ENCODE data around the gene NPVF. TPM values are rescaled to one million over a fixed set of nuclear protein-coding genes. Genes with fewer than 3 reads are reported as not detected.

NPVF gene
- total and polyA plus RNA-seq, 7 donors = not detected

DNA sequence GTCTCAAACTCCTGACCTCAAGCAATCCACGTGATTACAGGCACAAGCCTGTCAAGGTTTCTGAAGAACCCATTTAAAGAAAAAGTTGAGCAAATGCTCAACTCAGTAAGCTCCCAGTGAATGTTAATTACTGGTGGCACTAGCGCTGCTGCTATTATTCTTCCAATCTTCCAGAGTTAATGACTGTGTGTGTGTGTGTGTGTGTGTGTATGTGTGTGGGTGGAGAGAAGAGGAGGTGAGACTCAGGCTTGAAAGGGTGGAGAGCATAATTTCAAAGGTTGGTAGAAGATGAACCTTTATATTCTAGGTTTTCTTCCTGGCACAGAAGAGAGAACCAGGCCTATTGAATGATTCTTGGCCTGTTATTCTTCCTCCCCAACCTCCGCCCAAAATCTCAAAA lies 11.6 kb upstream of the NPVF start:
- H3K4me1 ChIP-seq = peaks cover 9% of the 10 kb centered on the region
- H3K27ac ChIP-seq = no peak overlapping the region
- H3K27me3 ChIP-seq (ENCODE audit: insufficient read depth in 3 of 3, low read length in 2 of 3) = no peaks in the 10 kb centered on the region
- 63 to 88% (median 76%) methylated on average over 3 of the region's 3 CpGs for WGBS, 3 donors
- TF ChIP-seq, protein P1, sequence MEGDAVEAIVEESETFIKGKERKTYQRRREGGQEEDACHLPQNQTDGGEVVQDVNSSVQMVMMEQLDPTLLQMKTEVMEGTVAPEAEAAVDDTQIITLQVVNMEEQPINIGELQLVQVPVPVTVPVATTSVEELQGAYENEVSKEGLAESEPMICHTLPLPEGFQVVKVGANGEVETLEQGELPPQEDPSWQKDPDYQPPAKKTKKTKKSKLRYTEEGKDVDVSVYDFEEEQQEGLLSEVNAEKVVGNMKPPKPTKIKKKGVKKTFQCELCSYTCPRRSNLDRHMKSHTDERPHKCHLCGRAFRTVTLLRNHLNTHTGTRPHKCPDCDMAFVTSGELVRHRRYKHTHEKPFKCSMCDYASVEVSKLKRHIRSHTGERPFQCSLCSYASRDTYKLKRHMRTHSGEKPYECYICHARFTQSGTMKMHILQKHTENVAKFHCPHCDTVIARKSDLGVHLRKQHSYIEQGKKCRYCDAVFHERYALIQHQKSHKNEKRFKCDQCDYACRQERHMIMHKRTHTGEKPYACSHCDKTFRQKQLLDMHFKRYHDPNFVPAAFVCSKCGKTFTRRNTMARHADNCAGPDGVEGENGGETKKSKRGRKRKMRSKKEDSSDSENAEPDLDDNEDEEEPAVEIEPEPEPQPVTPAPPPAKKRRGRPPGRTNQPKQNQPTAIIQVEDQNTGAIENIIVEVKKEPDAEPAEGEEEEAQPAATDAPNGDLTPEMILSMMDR (IDR thresholded peaks at IDR 0.05) = no peak
- DNase-seq (no peak), ATAC-seq (no peak)
- no peaks in the 10 kb centered on the region for H3K36me3 ChIP-seq (ENCODE audit: insufficient read depth in 1 of 2, low read depth in 1 of 2)
- intact Hi-C loops (cut with DNase I) = no loop called here
- no peak overlapping the region for H3K4me3 ChIP-seq
- H3K9me3 ChIP-seq = no peaks in the 10 kb centered on the region

DNA sequence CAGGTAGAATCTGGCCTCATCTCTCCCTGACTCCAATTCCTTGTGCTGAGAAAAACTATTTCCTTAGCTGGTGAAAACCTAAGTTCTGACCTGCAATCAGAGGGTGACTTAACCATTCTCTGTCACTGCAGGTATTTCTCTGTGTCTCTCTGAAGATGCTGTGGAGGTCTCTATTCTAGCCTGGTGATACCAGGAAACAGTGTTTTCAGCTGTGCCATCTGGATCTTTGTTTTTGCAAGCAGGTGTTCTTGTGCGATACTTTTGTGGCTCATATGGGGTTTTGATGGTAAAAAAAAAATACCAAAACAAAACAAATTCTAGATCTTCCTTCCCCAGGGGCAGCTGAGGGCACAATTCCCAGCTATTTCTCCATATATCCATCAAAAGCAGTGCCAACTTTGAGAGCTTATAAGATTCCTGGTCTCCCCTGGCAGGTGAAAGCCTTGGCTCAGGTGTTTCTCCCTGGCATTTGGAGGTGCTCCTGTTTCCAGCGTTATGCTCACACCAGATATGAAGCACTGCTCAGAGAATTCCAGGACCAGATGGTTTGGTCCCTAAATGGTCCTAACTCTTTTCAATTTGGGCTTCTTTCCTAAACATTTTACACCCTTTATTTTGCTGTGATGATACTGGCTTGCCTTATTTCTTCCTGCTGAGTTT lies 9.9 kb upstream of the NPVF start:
- Histone ChIP-seq H3K4me3 (no peak overlapping the region), H3K4me1 (peaks cover 9% of the 10 kb centered on the region), H3K36me3 (ENCODE audit: insufficient read depth in 1 of 2, low read depth in 1 of 2) (no peaks in the 10 kb centered on the region), H3K27me3 (ENCODE audit: insufficient read depth in 3 of 3, low read length in 2 of 3) (no peaks in the 10 kb centered on the region), H3K27ac (no peak overlapping the region), H3K9me3 (no peaks in the 10 kb centered on the region)
- TF ChIP-seq, protein P1 (IDR thresholded peaks at IDR 0.05) = no peak
- DNase-seq = no peak
- WGBS, 3 donors = 42 to 65% (median 54%) methylated on average over 2 of the region's 2 CpGs
- ATAC-seq = no peak
- intact Hi-C loops (cut with DNase I) = no loop called here

DNA sequence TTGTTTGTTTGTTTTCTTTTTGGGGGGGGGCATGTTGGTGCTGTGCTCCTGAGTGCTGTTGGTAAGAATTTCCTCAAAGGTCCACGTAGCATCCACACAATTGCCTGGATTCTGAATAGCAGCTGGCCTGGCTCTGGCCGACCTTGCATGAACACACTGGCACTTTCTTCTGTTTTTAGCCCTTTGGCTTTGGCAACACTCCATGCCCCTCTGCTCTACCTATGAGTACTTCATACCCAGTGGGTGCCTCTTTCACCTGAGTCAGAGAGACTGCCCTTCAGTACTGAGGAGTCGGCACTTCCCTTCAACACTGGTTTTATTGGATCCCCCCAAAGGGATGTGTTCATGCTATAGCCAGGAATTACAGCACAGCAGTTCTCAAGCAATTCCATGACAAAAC lies 7.2 kb upstream of the NPVF start:
- no peaks in the 10 kb centered on the region for H3K36me3 ChIP-seq (ENCODE audit: insufficient read depth in 1 of 2, low read depth in 1 of 2)
- intact Hi-C loops (cut with DNase I) = no loop called here
- no peak overlapping the region for H3K27ac ChIP-seq
- 55 to 77% (median 62%) methylated on average over 3 of the region's 3 CpGs for WGBS, 3 donors
- peaks cover 3% of the 10 kb centered on the region for H3K4me1 ChIP-seq
- ATAC-seq (no peak), DNase-seq (no peak)
- TF ChIP-seq, protein P1 (IDR thresholded peaks at IDR 0.05) = no peak
- H3K4me3 ChIP-seq = no peak overlapping the region
- H3K27me3 ChIP-seq (ENCODE audit: insufficient read depth in 3 of 3, low read length in 2 of 3) = no peaks in the 10 kb centered on the region
- H3K9me3 ChIP-seq = no peaks in the 10 kb centered on the region

DNA sequence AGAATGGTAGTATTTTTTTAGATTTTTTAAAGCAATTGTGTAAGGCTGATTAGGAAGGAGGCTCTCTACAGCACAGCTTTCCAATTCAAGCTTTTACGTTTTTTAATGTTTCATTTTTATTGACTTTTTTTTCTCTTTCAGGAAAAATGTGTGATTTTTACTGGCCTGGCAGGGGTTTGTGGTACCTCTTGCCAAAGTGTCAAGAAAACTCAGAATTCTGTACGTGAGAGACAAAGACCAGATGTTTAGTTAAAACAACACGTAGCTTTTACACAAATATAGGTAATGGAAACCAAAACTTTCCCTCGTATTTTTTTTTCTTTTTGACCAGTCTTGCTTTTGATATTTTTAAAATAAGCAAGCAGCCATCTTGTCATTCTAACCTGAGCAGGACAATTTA lies 6.0 kb upstream of the NPVF start:
- no peak for DNase-seq
- ATAC-seq = no peak
- H3K9me3 ChIP-seq = no peaks in the 10 kb centered on the region
- intact Hi-C loops (cut with DNase I) = no loop called here
- no peaks in the 10 kb centered on the region for H3K4me1 ChIP-seq
- TF ChIP-seq, protein P1 (IDR thresholded peaks at IDR 0.05) = no peak
- no peaks in the 10 kb centered on the region for H3K36me3 ChIP-seq (ENCODE audit: insufficient read depth in 1 of 2, low read depth in 1 of 2)
- 51 to 60% (median 55%) methylated on average over 4 of the region's 4 CpGs for WGBS, 3 donors
- H3K4me3 ChIP-seq = no peak overlapping the region
- no peaks in the 10 kb centered on the region for H3K27me3 ChIP-seq (ENCODE audit: insufficient read depth in 3 of 3, low read length in 2 of 3)
- no peak overlapping the region for H3K27ac ChIP-seq

DNA sequence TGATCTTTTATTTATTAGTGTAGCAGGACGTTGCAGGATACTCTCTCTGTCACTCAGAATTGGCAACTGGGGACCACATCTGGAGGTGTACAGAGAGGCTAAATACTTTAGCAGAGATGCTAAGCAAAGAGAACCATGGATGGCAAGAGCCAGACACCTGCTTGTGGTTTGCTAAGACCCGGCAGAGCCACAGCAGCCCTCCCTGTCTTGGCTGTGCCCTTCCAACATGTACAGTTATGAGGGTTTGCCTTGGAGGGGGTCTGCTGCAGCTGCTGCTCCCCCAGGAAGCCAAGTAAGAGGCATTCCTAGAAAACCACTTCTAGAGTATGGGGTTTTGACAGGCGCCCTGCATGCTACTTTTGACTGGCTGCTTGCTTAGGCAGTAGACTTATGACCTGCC lies 5.1 kb downstream of the NPVF start:
- H3K36me3 ChIP-seq (ENCODE audit: insufficient read depth in 1 of 2, low read depth in 1 of 2) = no peaks in the 10 kb centered on the region
- H3K9me3 ChIP-seq = no peaks in the 10 kb centered on the region
- TF ChIP-seq, protein P1 (IDR thresholded peaks at IDR 0.05) = no peak
- H3K27ac ChIP-seq = no peak overlapping the region
- H3K27me3 ChIP-seq (ENCODE audit: insufficient read depth in 3 of 3, low read length in 2 of 3) = peaks cover 0 to 8% (median 0%) of the 10 kb centered on the region in 3 donors
- WGBS, 3 donors = 37 to 54% (median 46%) methylated on average over 3 of the region's 3 CpGs
- H3K4me1 ChIP-seq = no peaks in the 10 kb centered on the region
- no peak overlapping the region for H3K4me3 ChIP-seq
- intact Hi-C loops (cut with DNase I) = no loop called here
- DNase-seq (no peak), ATAC-seq (no peak)
